ENCODE results near the gene PHAF1.

DNA sequence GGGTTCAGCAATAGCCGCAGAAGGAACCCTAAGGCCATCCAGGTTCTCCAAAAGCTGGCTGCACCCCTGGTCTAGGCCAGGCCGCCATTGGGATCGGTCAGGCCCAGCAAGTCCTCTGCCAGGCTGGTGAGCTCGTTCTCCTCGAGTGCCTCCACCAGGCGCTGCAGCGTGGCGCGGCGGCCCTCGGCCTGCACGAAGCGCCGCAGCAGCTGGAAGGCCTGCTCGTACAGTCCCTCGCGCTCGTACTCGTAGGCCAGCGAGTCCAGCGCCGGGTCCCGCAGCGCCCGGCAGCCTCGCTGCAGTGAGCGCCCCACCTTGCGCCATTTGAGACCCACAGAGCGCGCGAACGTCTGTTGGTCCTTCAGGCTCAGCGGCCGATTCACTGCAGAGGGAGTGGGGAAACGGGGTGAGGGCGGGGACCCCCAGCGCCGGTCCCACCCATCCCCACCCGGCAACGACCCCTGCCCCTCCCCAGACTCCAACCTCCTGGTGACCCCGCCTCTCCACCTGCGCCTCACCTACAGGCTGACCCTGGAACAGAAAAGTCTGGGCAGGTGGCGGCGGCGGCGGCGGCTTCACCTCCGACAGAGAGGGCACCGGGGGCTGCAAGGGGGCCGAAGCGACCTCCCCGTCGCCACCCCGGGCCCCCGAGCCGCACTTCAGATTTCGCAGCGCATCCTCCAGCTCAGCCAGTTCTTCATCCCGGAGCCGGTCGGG is 45.0 kb downstream of the PHAF1 start:
- TF ChIP-seq, protein P1, sequence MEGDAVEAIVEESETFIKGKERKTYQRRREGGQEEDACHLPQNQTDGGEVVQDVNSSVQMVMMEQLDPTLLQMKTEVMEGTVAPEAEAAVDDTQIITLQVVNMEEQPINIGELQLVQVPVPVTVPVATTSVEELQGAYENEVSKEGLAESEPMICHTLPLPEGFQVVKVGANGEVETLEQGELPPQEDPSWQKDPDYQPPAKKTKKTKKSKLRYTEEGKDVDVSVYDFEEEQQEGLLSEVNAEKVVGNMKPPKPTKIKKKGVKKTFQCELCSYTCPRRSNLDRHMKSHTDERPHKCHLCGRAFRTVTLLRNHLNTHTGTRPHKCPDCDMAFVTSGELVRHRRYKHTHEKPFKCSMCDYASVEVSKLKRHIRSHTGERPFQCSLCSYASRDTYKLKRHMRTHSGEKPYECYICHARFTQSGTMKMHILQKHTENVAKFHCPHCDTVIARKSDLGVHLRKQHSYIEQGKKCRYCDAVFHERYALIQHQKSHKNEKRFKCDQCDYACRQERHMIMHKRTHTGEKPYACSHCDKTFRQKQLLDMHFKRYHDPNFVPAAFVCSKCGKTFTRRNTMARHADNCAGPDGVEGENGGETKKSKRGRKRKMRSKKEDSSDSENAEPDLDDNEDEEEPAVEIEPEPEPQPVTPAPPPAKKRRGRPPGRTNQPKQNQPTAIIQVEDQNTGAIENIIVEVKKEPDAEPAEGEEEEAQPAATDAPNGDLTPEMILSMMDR (conservative IDR thresholded peaks at IDR 0.05 in 1 of 2, IDR thresholded peaks at IDR 0.05 in 1 of 2; ENCODE audit: low read depth in 1 of 2, low read length in 2 of 2): no peak
- no peak for TF ChIP-seq EZH2 (IDR thresholded peaks at IDR 0.05; ENCODE audit: low read length, missing control alignments)
